Left ventricle myocardium superior (tissue), 1 donor: ENCODE measurements around the gene PARD6G. TPM values are rescaled to one million over a fixed set of nuclear protein-coding genes. Genes with fewer than 3 reads are reported as not detected.

ENCODE experiments used
- ATAC-seq: fragments of 200-7000 bp; cut with Tn5 transposase; one replicate; pipeline ENCODE4 v1.9.1; 2020; ENCODE audit warnings: mild to moderate bottlenecking, moderate library complexity
- DNase-seq: peaks from one replicate; pipeline ENCODE4 v3.0.0-alpha.2; 2020
- intact Hi-C: fragments of 100-400 bp; cut with micrococcal nuclease; formaldehyde crosslinking; loops from one replicate; pipeline ENCODE4 v1.11.0; 2022
- total RNA-seq: library from RNA; stranded (reverse); fragmentation: NEBNext Ultra II Directional; extraction: Animal tissue kit (Norgen Biotek cat#: 25700); gene quantifications from one replicate; pipeline ENCODE4 v1.2.1, GENCODE V29; 2021
- donor health status: DM: no; HTN: yes; CAD: no; lungs with severe emphysema.

Gene PARD6G
- total RNA-seq, 1 donor from 2014 or later, result 4.0 TPM

DNA sequence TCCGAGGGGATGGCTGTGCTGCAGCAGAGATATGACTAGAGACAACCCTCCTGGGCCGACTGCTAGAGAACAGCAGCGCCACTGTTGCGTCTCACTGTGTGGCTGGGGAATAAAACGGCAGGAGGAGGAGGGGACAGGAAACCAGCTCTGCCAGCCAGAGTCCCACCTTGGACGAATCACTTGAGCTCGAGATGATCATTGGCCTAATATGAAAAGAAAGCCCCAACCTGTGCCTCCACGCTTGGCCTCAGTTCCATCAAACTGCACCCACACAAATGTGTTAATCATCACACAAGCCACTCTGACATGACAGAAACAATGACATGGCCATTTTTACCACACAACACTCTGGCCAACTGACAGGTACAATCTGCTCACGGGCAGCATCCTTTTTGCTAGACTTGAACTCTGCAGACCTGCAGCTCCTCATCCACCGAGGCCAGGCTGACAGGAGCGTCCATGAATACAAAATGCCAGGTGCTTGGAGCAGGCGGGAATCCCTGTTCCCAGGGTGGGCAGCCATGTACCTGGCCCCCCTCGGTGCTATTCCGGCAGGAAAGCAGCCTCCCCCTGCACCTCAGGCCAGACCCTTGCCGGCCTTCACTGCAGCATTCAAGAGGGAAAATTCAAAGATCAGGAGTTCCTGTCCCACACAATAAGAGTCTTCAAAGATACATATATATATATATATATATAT lies 52.3 kb downstream of the PARD6G start:
- DNase-seq, result no peak
- intact Hi-C loops, result no loop called here
- no peak for ATAC-seq

DNA sequence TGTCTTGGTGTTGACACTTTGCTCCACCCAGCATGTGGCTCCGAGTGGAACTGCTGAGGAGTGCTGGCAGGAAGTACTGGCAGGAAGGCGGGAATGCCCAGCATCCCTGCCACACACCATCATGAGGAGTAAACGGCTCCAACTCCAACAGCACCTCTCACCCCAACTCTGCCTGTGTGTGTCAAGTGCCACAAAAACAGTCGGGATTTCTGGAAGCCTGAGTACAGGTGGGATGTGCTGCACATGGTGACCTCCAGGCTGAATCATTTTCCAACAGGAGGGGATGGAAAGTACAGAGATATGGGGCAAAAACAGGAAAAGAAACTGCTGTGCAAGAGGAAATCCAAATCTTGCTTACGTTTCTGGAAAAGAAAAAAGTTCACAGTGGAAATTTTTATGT lies 53.6 kb downstream of the PARD6G start:
- intact Hi-C loops, result no loop called here
- DNase-seq (no peak), ATAC-seq (no peak)

DNA sequence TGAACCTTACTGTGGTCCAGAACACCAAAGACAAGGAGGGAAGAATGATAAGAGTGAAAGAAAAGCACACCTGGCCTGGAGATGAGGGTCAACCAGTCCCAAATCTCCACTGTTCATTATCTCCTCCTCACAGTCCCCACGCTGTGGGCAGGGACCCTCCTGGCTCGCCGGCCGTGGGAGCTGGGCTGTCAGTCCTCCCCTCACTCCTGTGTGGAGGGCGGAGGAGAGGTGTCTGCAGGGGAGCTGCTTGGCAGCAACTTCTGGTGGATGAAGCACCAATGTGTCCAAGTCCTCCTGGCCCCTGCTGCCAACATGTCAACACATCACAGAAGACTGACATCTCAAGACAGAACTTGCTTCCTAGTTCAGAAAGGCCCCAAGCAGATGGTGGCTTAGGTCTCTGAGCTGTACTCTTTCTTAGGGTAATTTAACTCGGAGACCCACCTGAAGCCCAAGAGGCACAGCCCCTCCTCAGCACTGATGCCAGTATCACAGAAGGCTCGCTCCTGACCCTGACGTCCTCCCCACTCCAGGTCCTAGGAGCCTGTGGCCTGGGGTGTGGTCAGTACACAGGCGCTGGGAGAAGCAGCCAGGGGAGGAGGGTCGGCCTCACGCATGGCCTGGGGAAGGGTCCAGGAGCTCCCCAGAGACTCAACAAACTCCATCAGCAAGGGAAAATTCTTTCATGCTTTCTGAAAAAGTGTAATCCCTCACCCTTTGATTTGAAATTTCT lies 54.5 kb downstream of the PARD6G start:
- DNase-seq (no peak), ATAC-seq (no peak)
- intact Hi-C loops, result no loop called here

DNA sequence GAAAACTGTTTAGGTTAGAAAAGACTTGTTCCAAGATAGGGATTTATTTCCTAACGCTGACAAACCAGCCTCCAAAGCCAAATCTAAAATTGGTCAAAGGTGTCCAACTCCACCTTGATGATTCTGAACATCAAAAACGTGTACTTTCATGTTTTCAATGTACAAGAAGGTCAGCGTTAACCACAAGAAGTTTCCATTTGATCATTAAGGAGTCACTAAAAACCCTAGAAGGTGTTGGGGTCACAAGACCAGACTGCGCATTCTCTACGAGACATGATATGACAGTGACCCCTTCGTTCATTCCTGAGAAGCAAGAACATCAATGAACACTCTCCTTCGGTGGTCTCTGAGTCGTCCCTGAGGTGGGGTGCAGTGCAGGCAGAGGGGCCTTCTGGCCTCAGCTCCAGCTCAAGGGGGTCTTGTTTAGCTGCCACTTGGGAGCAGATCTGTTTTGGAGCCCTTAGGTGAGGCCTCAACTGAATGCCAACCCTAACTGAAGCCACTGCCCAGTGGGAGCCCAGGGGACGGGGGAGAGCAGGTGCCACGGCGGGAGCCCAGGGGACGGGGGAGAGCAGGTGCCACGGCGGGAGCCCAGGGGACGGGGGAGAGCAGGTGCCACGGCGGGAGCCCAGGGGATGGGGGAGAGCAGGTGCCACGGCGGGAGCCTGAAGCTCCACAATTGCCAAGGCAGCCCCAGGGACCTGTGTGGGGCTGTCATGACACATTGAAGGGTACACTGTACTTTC lies 55.2 kb downstream of the PARD6G start:
- DNase-seq (no peak), ATAC-seq (no peak)
- intact Hi-C loops, result no loop called here

DNA sequence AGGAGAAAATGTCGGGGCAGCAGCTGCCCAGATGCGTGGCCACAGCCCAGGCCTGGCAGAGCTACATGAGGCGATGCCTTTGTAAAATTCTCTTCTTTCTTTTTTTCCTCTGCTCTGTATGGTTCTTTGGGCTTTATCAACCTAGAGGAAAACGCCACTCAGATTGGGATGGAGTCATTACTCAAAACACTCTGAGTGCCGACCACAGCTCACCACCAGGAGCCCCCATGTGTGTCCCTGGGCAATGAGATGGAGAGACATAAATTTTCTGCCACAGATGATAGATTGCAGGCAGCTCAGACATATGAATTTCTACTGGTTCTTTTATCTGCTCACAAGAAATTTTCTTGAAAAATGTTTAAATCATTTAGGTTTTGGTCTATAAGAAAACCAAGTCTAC lies 56.0 kb downstream of the PARD6G start:
- ATAC-seq (no peak), DNase-seq (no peak)
- intact Hi-C loops, result no loop called here

DNA sequence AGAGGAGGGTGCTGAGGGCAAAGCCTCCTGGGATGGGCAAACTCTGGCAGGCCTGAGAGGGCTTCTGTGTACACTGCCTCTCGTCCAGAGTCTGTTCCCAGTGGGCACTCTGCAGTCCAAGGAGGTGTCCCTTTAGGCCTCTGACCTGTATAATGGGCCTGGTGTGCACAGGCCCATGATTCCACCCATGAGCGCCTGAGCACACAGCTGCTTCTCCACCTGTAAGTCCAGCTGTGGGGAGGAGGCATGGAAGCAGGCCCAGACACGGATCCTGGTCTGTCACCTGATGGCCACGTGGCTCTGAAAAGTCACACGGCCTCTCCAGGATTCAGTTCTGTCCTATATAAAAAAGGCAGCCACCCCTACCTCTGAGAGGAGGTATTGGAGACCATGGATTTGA lies 57.0 kb downstream of the PARD6G start:
- intact Hi-C loops, result no loop called here
- no peak for DNase-seq
- no peak for ATAC-seq

DNA sequence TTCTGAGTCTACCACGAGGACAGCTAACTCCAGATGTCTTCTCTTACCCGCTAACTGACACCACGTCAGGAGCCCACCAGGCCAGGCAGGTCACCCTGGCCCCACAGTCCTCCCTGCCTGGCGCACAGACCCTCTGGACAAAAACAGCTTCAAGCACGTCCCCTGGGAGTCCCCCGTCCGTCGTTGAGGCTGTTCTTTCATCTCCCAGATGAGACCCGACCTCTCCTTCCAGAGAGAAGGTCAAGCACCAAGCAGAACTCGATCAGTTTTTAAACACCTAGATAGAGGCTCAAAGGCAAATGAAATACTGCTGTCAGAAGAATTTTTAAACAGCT lies 57.8 kb downstream of the PARD6G start:
- DNase-seq (no peak), ATAC-seq (no peak)
- intact Hi-C loops, result no loop called here

DNA sequence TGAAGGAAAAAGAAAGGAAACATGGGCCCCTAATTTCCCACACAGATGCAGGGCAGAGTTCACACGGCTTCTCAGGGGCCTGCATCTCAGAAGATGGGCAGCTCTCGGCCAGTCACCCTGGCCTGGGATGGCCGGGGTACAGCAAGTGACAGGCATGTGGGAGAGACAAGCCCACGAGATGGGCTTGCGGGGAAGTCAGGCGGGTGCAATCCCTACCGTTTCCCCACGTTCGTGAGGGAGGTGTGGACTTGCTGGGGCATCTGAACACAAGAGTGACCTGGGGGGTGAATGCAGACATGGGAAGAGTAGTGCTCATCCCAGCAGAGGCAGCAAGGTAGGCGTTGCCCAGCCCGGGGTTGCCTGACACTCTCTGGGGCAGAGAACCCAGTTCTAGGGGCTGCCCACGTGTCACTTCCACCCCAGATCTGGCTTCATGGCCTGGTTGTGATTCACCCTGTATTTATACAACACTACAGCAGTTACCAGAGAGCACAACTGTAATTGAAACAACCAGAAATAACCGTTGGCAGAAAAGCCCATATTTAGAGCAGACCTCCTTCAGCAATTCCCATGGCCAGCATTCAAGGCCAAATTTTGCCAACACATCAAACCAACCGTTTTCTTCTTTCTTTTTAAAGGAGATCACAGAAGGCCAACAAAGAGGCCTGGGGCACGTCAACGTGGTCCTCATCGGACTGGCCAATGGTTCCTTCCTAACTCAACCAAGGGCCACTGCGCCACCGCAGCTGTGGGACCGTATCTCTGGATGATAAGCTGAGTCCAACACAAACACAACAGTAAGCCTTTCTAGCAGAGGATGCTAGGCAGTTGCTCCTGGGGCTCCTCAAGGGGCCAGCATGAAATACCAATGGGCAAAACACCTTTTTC lies 58.4 kb downstream of the PARD6G start:
- ATAC-seq (no peak), DNase-seq (no peak)
- intact Hi-C loops, result no loop called here

DNA sequence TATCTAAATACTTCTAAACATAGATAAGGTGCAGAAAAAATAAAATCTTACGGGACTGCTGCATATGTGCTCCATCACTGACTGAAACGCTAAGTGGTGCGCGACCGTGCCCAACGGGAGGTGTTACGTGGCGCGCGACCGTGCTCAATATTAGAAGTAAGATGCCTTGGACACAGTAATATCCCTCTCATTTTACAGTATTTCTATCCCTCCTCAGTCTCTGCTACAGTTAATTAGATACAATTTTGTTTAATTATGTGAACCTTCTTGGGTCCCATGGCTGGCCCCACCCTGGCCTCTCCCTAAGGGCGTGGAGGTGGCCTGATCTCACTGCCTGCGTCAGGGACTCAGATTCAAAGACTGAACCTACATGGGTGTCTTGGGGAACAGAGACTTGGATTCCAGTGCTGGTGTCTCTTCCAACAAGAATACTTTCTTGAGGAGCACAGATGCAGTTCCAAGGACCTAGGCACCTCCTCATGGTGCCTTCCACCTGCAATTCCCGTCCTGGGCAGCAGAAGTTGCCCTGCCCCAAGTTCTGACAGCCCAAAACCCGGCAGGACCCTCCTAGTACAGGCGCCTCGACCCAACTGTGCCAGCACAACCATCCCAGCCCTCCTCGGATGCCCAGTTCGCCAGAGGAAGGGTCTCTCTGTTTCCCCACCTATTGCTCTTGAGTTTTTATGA lies 59.2 kb downstream of the PARD6G start:
- DNase-seq, result no peak
- intact Hi-C loops, result no loop called here
- no peak for ATAC-seq

DNA sequence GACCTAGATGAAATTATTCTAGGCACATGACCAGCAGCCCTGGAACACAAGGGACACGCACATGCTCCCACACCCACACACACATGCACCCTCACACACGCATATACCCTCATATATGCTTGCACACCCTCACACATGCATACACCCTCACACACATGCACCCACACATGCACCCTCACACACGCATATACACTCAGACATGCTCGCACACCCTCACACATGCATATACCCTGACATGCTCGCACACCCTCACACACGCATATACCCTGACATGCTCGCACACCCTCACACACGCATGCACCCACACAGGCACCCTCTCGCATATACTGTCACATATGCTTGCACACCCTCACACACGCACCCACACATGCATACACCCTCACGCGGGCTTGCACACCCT lies 61.8 kb downstream of the PARD6G start:
- ATAC-seq (no peak), DNase-seq (no peak)
- intact Hi-C loops, result no loop called here

DNA sequence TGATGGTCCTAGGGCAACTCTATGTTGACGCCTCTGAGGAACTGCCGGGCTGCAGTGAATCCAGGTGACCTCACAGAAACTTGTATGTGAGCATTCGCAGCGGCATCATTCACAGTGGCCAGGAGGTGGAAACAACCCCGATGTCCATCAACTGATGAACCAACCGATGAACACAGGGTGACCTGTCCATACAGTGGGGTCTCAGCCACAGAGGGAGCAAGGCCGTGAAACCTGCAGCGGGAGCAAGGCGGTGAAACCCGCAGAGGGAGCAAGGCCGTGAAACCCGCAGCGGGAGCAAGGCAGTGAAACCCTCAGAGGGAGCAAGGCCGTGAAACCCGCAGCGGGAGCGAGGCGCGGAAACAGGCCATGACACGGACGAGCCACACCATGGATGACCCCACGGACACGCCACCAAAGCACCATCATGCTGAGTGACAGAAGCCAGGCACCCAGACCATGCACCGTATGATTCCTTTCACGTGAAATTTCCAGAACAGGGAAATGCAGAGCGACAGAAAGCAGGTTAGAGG lies 63.0 kb downstream of the PARD6G start:
- no peak for DNase-seq
- ATAC-seq, result no peak
- intact Hi-C loops, result no loop called here

DNA sequence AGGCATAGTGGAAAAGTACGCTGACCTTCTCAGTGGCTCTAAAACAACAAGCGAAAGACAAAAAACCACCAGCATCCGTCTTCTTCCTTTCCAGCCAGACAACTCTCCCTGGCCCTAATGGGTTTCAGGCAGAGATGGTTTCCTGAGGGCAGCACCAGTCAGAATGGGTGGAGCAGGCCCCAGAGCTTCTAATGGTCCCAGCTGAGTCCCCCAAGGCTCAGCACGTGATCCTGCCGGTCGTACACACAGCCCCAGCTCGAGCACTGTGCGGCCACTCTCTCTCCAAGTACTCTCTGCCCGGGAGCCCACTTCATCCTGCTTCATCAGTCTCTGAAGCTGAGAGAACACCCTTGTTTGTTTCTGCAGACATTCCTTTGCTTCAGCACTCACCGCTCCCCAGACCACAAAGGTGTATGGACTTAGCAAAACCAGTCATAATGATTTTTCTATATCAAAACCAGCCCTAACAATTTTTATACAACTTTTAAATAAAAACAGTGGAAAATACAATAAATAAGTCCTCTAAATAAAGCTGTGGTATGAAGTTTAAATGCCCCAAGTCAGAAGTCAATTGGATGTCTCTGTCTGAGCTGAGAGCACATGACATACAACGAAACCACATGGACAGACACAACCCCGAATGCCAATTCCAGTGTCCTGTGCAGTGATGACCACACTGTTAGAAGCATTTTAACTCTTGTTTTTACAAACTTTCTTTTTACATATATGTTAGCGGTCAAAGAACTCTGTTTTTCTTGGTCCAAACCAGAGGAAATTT lies 63.9 kb downstream of the PARD6G start:
- DNase-seq (no peak), ATAC-seq (no peak)
- intact Hi-C loops, result no loop called here

DNA sequence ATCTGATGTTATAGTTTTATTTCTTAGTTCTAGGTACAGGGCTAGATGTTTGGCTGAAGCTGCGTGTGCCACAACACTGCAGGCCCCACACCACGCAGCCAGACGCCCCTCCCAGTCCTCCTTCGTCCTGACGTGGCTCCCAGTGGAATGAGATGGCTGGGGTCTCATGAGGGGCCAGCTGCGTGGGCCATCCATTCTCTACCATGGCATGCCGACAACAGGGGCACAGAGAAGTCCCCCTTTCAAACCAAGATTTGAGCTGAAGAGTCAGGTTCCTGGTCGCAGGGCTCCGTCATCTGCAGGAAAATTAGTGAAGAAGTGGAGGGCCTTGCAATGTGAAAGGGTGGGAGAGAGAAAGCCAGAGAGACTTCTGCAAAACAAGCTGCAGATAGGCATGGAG lies 64.5 kb downstream of the PARD6G start:
- intact Hi-C loops, result no loop called here
- ATAC-seq, result no peak

DNA sequence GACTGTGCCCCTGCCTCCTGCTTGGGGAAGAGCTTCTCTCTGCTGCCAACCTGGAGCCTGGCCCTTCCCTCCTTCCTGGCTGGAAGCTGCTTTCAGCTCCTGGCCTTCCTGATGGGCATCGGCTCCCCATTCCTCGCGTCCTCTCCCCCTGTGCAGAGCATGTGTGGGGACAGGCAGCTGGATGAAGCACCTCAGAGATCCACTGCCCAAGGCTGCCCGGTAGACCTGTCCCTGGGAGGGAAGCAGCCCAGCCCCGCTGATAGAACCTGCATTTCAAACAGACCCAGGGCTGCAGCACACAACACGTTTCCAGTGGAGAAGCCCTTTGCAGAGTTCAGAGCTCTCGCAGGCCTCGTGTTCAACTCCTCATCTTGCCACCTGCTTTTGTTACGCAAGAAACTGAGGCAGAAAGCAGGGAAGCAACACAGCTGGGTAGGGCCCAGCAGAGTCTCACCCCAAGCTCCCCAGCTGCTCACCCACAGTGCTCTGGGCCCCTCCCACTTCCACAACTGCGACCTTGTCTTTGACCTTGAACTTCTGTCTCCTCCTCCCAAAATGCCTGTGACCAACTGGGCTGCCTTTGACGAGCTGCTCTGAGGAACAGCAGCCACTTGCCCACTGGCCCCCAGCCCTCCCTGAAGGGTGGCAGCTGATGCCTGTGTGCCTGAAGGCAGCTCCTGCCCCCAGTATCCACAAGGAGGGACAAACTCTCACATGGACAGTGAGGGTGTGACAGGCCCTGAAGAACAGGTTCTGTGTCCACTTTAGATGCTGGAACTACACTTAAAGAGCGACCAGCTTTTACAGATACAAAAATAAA lies 65.5 kb downstream of the PARD6G start:
- no peak for DNase-seq
- intact Hi-C loops, result no loop called here
- ATAC-seq, result no peak

More for the DNA sequence above, 64.5 kb downstream of the PARD6G start:
- DNase-seq, result no peak

DNA sequence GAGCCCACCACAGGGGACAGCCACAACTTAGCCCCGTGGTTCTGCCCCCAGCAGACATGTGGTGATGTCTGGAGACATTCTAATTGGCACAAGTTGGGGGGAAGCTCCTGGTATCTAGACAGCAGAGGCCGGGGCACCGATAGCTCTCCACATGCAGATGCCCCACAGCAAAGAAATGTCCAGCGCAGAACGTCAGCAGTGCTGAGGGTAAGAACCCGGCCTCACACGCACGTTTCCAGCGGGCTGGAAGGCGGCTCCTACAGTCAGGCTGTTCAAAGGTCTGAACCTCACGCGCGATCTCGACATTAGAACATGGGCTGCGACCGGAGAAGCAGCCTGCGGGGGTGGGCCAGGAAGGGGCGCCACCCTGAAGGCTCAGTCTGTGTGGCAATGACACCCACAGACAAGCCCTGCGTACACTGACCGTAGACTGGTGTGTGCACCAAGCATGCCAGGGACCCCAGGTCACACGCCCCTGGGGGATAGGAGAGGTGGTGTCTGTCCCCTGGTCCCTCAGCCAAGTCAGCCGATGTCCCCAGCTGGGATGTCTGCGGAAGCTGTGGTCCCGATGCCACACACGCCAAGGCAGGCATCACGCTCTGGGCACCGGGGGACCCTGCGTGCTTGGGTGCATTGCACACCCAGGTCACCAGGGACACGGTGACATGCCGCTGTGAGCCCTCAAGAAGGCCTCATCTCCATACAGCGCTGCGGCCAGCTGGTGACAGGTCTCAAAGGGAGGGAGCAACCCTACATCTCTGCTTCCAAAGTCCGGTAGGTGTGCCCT lies 66.3 kb downstream of the PARD6G start:
- DNase-seq (no peak), ATAC-seq (no peak)
- intact Hi-C loops, result no loop called here

DNA sequence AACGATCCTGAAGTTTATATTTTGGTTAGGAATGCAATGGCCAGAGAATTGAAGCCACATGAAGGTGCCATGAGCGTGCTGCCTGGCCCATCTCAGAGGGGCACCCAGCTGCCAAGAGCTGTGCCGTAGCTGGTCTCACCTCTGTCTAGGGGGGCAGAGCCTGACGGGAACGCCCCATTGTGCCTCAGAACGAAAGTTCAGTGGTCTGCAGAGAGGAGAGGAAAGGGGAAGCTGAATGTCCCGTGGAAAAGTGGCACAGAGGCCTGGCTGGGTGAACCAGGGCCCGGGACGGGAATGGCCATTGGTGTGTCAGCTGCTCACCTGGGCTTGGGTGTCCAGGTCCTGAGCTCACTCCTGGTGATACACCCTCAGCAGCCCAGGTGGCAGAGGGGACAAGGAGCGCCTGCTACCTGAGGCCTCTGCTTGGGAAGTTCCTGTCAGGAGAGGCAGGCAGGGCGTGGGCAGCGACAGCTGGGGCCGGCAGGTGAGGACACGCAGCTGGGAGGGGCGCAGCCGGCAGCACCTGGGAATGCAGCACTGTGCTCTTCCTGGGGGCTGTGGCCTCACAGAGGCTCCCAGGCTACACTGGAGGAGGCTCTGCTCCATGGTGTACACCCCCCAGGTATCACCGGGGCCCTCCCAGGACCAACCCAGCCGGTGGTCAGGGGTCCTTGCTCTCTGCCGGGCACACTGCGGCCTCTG lies 67.3 kb downstream of the PARD6G start:
- DNase-seq (no peak), ATAC-seq (no peak)
- intact Hi-C loops, result no loop called here
